Keratinocyte (primary cell): ENCODE results near the gene RHD.

Source experiments
- EZH2 ChIP-seq: IDR thresholded peaks from one replicate; pipeline ENCODE4 v1.6.1; 2012; ENCODE audit warnings: inconsistent platforms, mild to moderate bottlenecking, low read length, moderate library complexity
- TF ChIP-seq, protein P1 (sequence below), 3 experiments: IDR thresholded peaks in 1 of 3; conservative IDR thresholded peaks in 1 of 3; optimal IDR thresholded peaks in 1 of 3; 2 replicates in 2 of 3; 3 replicates in 1 of 3; pipeline versions ENCODE3 to v1.5.1; 2011; ENCODE audit warnings: low read length in 3 of 3, mild to moderate bottlenecking in 3 of 3, moderate library complexity in 2 of 3, control low read depth in 1 of 3, inconsistent platforms in 1 of 3; ENCODE audit not compliant: insufficient read depth in 2 of 3; ENCODE audit errors: extremely low read depth in 1 of 3

- TF ChIP-seq, protein P1, sequence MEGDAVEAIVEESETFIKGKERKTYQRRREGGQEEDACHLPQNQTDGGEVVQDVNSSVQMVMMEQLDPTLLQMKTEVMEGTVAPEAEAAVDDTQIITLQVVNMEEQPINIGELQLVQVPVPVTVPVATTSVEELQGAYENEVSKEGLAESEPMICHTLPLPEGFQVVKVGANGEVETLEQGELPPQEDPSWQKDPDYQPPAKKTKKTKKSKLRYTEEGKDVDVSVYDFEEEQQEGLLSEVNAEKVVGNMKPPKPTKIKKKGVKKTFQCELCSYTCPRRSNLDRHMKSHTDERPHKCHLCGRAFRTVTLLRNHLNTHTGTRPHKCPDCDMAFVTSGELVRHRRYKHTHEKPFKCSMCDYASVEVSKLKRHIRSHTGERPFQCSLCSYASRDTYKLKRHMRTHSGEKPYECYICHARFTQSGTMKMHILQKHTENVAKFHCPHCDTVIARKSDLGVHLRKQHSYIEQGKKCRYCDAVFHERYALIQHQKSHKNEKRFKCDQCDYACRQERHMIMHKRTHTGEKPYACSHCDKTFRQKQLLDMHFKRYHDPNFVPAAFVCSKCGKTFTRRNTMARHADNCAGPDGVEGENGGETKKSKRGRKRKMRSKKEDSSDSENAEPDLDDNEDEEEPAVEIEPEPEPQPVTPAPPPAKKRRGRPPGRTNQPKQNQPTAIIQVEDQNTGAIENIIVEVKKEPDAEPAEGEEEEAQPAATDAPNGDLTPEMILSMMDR (optimal IDR thresholded peaks at IDR 0.05 in 1 of 3, IDR thresholded peaks at IDR 0.05 in 1 of 3, conservative IDR thresholded peaks at IDR 0.05 in 1 of 3; ENCODE audit: extremely low read depth in 1 of 3, insufficient read depth in 2 of 3, low read length in 3 of 3) = no peak
- no peak for TF ChIP-seq EZH2
Observed at GRCh38 chr1:25243907-25244306, 28.4 kb upstream of the RHD start.
